Measurements from ENCODE around the gene PLA2G2D. TPM values are rescaled to one million over a fixed set of nuclear protein-coding genes. Genes with fewer than 3 reads are reported as not detected.

Gene PLA2G2D
- polyA plus RNA-seq, 3 donors, result 0.08 TPM; not detected in 1

GRCh38 chr1:20152599-20152930 is 33.2 kb upstream of the PLA2G2D start:
- Mint-ChIP-seq H3K36me3 (no peaks in the 10 kb centered on the region), H3K9me3 (peaks cover 7 to 20% (median 12%) of the 10 kb centered on the region in 7 donors), H3K4me1 (peaks cover 28% of the 10 kb centered on the region), H3K27me3 (ENCODE audit: low read depth in 3 of 3) (peaks cover 5 to 17% (median 8%) of the 10 kb centered on the region in 3 donors), H3K4me3 (peak overlapping the region in 1 of 2 donors; percentile 63), H3K27ac (peak overlapping the region; percentile 75 to 97 (median 95))
- WGBS (ENCODE audit: insufficient coverage), result 67% methylated on average over 5 of the region's 7 CpGs
- no peak for DNase-seq
- peaks cover 12 to 13% of the 10 kb centered on the region in 2 donors for H3K9me3 ChIP-seq (replicated peaks in 1 of 2; ENCODE audit: control insufficient read depth in 1 of 2, insufficient read depth in 1 of 2, low read length in 2 of 2)
- H4K20me1 ChIP-seq (ENCODE audit: insufficient read depth, low read length), result no peaks in the 10 kb centered on the region
- no peaks in the 10 kb centered on the region for H3K79me2 ChIP-seq (ENCODE audit: insufficient read depth, low read length)
- H2AFZ ChIP-seq (ENCODE audit: insufficient read depth, low read depth, low read length, poor library complexity, severe bottlenecking), result peak overlapping the region; percentile 83
- intact Hi-C loops (cut with micrococcal nuclease), result loop anchor here (1.0 to 5.0 kb wide), 4 partner anchors 50 to 235 kb away; no protein-coding TSS in a partner anchor
- H3K4me2 ChIP-seq (replicated peaks; ENCODE audit: extremely low read depth, low read length, poor library complexity, severe bottlenecking), result peak overlapping the region; percentile 59
- H3K27me3 ChIP-seq (ENCODE audit: control insufficient read depth in 2 of 2, insufficient read depth in 2 of 2, low read length in 2 of 2), result peaks cover 0 to 5% of the 10 kb centered on the region in 2 donors
- H3K36me3 ChIP-seq (replicated peaks in 1 of 2; ENCODE audit: control insufficient read depth in 1 of 2, insufficient read depth in 2 of 2, low read length in 2 of 2), result no peaks in the 10 kb centered on the region
- H3K9ac ChIP-seq (ENCODE audit: insufficient read depth, low read length, poor library complexity, severe bottlenecking), result peak overlapping the region; percentile 38
- H3K4me3 ChIP-seq (replicated peaks in 1 of 3; ENCODE audit: low read depth in 2 of 3, low read length in 3 of 3), result peak overlapping the region in 1 of 3 experiments; percentile 57
- peak; percentile 71 for TF ChIP-seq CTCF (IDR thresholded peaks at IDR 0.05)
- peaks cover 30 to 33% of the 10 kb centered on the region in 2 donors for H3K4me1 ChIP-seq (ENCODE audit: control insufficient read depth in 1 of 2, insufficient read depth in 2 of 2, low read length in 2 of 2)
- H3K27ac ChIP-seq (ENCODE audit: low read depth in 1 of 2, low read length in 2 of 2), result peak overlapping the region; percentile 67 to 68

- DNase-seq, result peak; percentile 58 to 70 (median 64)
- peaks cover 30 to 33% of the 10 kb centered on the region in 2 donors for H3K4me1 ChIP-seq (ENCODE audit: control insufficient read depth in 1 of 2, insufficient read depth in 2 of 2, low read length in 2 of 2)
- H3K27me3 Mint-ChIP-seq (ENCODE audit: low read depth in 3 of 3), result peaks cover 7 to 17% (median 8%) of the 10 kb centered on the region in 3 donors
- peaks cover 6 to 14% (median 7%) of the 10 kb centered on the region in 7 donors for H3K9me3 Mint-ChIP-seq
- H3K36me3 Mint-ChIP-seq, result no peaks in the 10 kb centered on the region
- H3K4me2 ChIP-seq (replicated peaks; ENCODE audit: extremely low read depth, low read length, poor library complexity, severe bottlenecking), result peak overlapping the region; percentile 59
- peak overlapping the region in 2 of 3 experiments; percentile 11 to 57 for H3K4me3 ChIP-seq (replicated peaks in 1 of 3; ENCODE audit: low read depth in 2 of 3, low read length in 3 of 3)
- peaks cover 8 to 9% of the 10 kb centered on the region in 2 donors for H3K9me3 ChIP-seq (replicated peaks in 1 of 2; ENCODE audit: control insufficient read depth in 1 of 2, insufficient read depth in 1 of 2, low read length in 2 of 2)
- peak overlapping the region; percentile 75 to 97 (median 95) for H3K27ac Mint-ChIP-seq
- intact Hi-C loops (cut with micrococcal nuclease), result loop anchor here (1.0 to 5.0 kb wide), 4 partner anchors 50 to 235 kb away; no protein-coding TSS in a partner anchor
- peak overlapping the region; percentile 63 to 75 for H3K4me3 Mint-ChIP-seq
- WGBS (ENCODE audit: insufficient coverage), result 10% methylated on average over 29 of the region's 29 CpGs
- no peaks in the 10 kb centered on the region for H3K79me2 ChIP-seq (ENCODE audit: insufficient read depth, low read length)
- TF ChIP-seq CTCF (IDR thresholded peaks at IDR 0.05), result peak; percentile 96
- peaks cover 0 to 5% of the 10 kb centered on the region in 2 donors for H3K27me3 ChIP-seq (ENCODE audit: control insufficient read depth in 2 of 2, insufficient read depth in 2 of 2, low read length in 2 of 2)
- peak overlapping the region; percentile 38 for H3K9ac ChIP-seq (ENCODE audit: insufficient read depth, low read length, poor library complexity, severe bottlenecking)
- no peak overlapping the region for H3K27ac ChIP-seq (ENCODE audit: low read depth in 1 of 2, low read length in 2 of 2)
- H3K4me1 Mint-ChIP-seq, result peaks cover 28% of the 10 kb centered on the region
- no peaks in the 10 kb centered on the region for H3K36me3 ChIP-seq (replicated peaks in 1 of 2; ENCODE audit: control insufficient read depth in 1 of 2, insufficient read depth in 2 of 2, low read length in 2 of 2)
- peak overlapping the region; percentile 83 for H2AFZ ChIP-seq (ENCODE audit: insufficient read depth, low read depth, low read length, poor library complexity, severe bottlenecking)
- H4K20me1 ChIP-seq (ENCODE audit: insufficient read depth, low read length), result no peaks in the 10 kb centered on the region
These were observed 32.7 kb upstream of the PLA2G2D start for GRCh38 chr1:20151906-20152598.

Measured in CD14-positive monocyte (primary cell).